Nephron progenitor cell (in vitro differentiated cells): Measurements from ENCODE around the gene ITSN1.

Experiments used
- DNase-seq: peaks from one replicate; pipeline ENCODE4 v3.0.0; 2021
- H3K27ac Mint-ChIP-seq: 2 replicates; pipeline ENCODE4 v1.8.0; 2021; ENCODE audit warnings: mild to moderate bottlenecking, moderate library complexity, mixed read lengths
- H3K27me3 Mint-ChIP-seq: 2 replicates; pipeline ENCODE4 v1.8.0; 2021; ENCODE audit warnings: mild to moderate bottlenecking, low read depth, mixed read lengths; ENCODE audit not compliant: poor library complexity
- H3K36me3 Mint-ChIP-seq: 2 replicates; pipeline ENCODE4 v1.8.0; 2021; ENCODE audit warnings: low read depth, mixed read lengths
- H3K4me1 Mint-ChIP-seq: 2 replicates; pipeline ENCODE4 v1.8.0; 2021; ENCODE audit warnings: mixed read lengths
- H3K4me3 Mint-ChIP-seq: 2 replicates; pipeline ENCODE4 v1.8.0; 2021; ENCODE audit warnings: mild to moderate bottlenecking, moderate library complexity, mixed read lengths
- H3K9me3 Mint-ChIP-seq: 2 replicates; pipeline ENCODE4 v1.8.0; 2021; ENCODE audit warnings: mild to moderate bottlenecking, moderate library complexity, mixed read lengths
- CTCF ChIP-seq: fragments of 200-600 bp; sonication (generic); IDR thresholded peaks from 2 replicates; pipeline ENCODE4 v1.5.0; 2021; ENCODE audit warnings: antibody characterized with exemption

Gene ITSN1

GRCh38 chr21:33815143-33815707 lies 172.9 kb downstream of the ITSN1 start:
- Mint-ChIP-seq H3K4me3 (no peak overlapping the region), H3K9me3 (no peaks in the 10 kb centered on the region), H3K36me3 (peaks cover 64% of the 10 kb centered on the region), H3K27me3 (no peaks in the 10 kb centered on the region), H3K27ac (peak overlapping the region; percentile 55), H3K4me1 (peaks cover 26% of the 10 kb centered on the region)
- no peak for DNase-seq
- no peak for TF ChIP-seq CTCF

- peaks cover 31% of the 10 kb centered on the region for H3K4me1 Mint-ChIP-seq
- peak overlapping the region; percentile 81 for H3K27ac Mint-ChIP-seq
- no peak for TF ChIP-seq CTCF
- no peak for DNase-seq
- H3K9me3 Mint-ChIP-seq = no peaks in the 10 kb centered on the region
- no peaks in the 10 kb centered on the region for H3K27me3 Mint-ChIP-seq
- no peak overlapping the region for H3K4me3 Mint-ChIP-seq
- H3K36me3 Mint-ChIP-seq = peaks cover 65% of the 10 kb centered on the region
Observed at GRCh38 chr21:33816174-33816573, 173.9 kb downstream of the ITSN1 start.

GRCh38 chr21:33817138-33817537 lies 174.8 kb downstream of the ITSN1 start:
- H3K27me3 Mint-ChIP-seq = no peaks in the 10 kb centered on the region
- no peak overlapping the region for H3K27ac Mint-ChIP-seq
- DNase-seq = no peak
- H3K4me1 Mint-ChIP-seq = peaks cover 40% of the 10 kb centered on the region
- no peak overlapping the region for H3K4me3 Mint-ChIP-seq
- no peak for TF ChIP-seq CTCF
- peaks cover 60% of the 10 kb centered on the region for H3K36me3 Mint-ChIP-seq
- no peaks in the 10 kb centered on the region for H3K9me3 Mint-ChIP-seq

GRCh38 chr21:33817663-33818451 lies 175.6 kb downstream of the ITSN1 start:
- peak overlapping the region; percentile 50 for H3K27ac Mint-ChIP-seq

GRCh38 chr21:33820230-33820770 lies 178.0 kb downstream of the ITSN1 start:
- H3K27ac Mint-ChIP-seq = no peak overlapping the region

More at GRCh38 chr21:33817663-33818451, 175.6 kb downstream of the ITSN1 start:
- H3K27me3 Mint-ChIP-seq = no peaks in the 10 kb centered on the region
- no peak overlapping the region for H3K4me3 Mint-ChIP-seq
- H3K9me3 Mint-ChIP-seq = no peaks in the 10 kb centered on the region
- H3K4me1 Mint-ChIP-seq = peaks cover 48% of the 10 kb centered on the region
- no peak for DNase-seq
- no peak for TF ChIP-seq CTCF
- peaks cover 60% of the 10 kb centered on the region for H3K36me3 Mint-ChIP-seq

More at GRCh38 chr21:33820230-33820770, 178.0 kb downstream of the ITSN1 start:
- no peak for TF ChIP-seq CTCF
- Mint-ChIP-seq H3K4me1 (peaks cover 47% of the 10 kb centered on the region), H3K9me3 (no peaks in the 10 kb centered on the region), H3K27me3 (no peaks in the 10 kb centered on the region), H3K36me3 (peaks cover 56% of the 10 kb centered on the region), H3K4me3 (no peak overlapping the region)
- no peak for DNase-seq
